Mesenchymal stem cell (in vitro differentiated cells and primary cell): ENCODE data around the gene KISS1R.

Experiments
- DNase-seq: peaks from one replicate; pipeline ENCODE4 v3.0.0-alpha.2; 2013
- H2AFZ ChIP-seq: one replicate; pipeline ENCODE4 v1.6.1; 2013; ENCODE audit warnings: low read depth, mild to moderate bottlenecking, control low read depth, inconsistent platforms, low read length, moderate library complexity
- H2AK5ac ChIP-seq: 2 replicates; pipeline ENCODE4 v1.6.1; 2013; ENCODE audit warnings: low read length, moderate library complexity, mild to moderate bottlenecking, inconsistent platforms; ENCODE audit not compliant: severe bottlenecking
- H2BK120ac ChIP-seq: one replicate; pipeline ENCODE4 v1.6.1; 2013; ENCODE audit warnings: low read depth, mild to moderate bottlenecking, inconsistent platforms, low read length, moderate library complexity
- H2BK12ac ChIP-seq, 2 experiments: one replicate each; pipeline ENCODE4 v1.6.1; 2013; ENCODE audit warnings: inconsistent platforms in 2 of 2, low read length in 2 of 2, mild to moderate bottlenecking in 2 of 2, moderate library complexity in 2 of 2, control low read depth in 1 of 2
- H2BK15ac ChIP-seq: one replicate; pipeline ENCODE4 v1.6.1; 2013; ENCODE audit warnings: mild to moderate bottlenecking, low read depth, inconsistent platforms; ENCODE audit not compliant: poor library complexity, severe bottlenecking
- H2BK5ac ChIP-seq: 2 replicates; pipeline ENCODE4 v1.6.1; 2013; ENCODE audit warnings: low read depth, mild to moderate bottlenecking, low read length, control low read depth, inconsistent platforms; ENCODE audit not compliant: poor library complexity, severe bottlenecking
- H3K14ac ChIP-seq, 2 experiments: one replicate each; pipeline ENCODE4 v1.6.1; 2013; ENCODE audit warnings: inconsistent platforms in 2 of 2, low read length in 2 of 2, control low read depth in 1 of 2, mild to moderate bottlenecking in 1 of 2, moderate library complexity in 1 of 2
- H3K18ac ChIP-seq, 2 experiments: one replicate each; pipeline ENCODE4 v1.6.1; 2013; ENCODE audit warnings: inconsistent platforms in 2 of 2, low read length in 2 of 2, control low read depth in 1 of 2, low read depth in 1 of 2, mild to moderate bottlenecking in 1 of 2
- H3K23ac ChIP-seq, 2 experiments: one replicate each; pipeline ENCODE4 v1.6.1; 2013; ENCODE audit warnings: inconsistent platforms in 2 of 2, low read length in 2 of 2, mild to moderate bottlenecking in 2 of 2, moderate library complexity in 2 of 2, control low read depth in 1 of 2
- H3K27ac ChIP-seq: 2 replicates; pipeline ENCODE4 v1.5.1; 2013; ENCODE audit warnings: mild to moderate bottlenecking, moderate library complexity, low read length, control low read depth, inconsistent platforms; ENCODE audit not compliant: poor library complexity, severe bottlenecking
- H3K27me3 ChIP-seq, 2 experiments: 2 replicates each; pipeline versions ENCODE4 v1.6.1 to v1.7.0; 2013; ENCODE audit warnings: low read length in 2 of 2, mild to moderate bottlenecking in 2 of 2, moderate library complexity in 2 of 2, control low read depth in 1 of 2, inconsistent platforms in 1 of 2; ENCODE audit not compliant: control insufficient read depth in 1 of 2, insufficient read depth in 1 of 2
- H3K36me3 ChIP-seq, 2 experiments: 2 replicates each; pipeline versions ENCODE4 v1.6.1 to v1.7.0; 2013; ENCODE audit warnings: low read length in 2 of 2, control low read depth in 1 of 2, inconsistent platforms in 1 of 2, low read depth in 1 of 2, mild to moderate bottlenecking in 1 of 2; ENCODE audit not compliant: insufficient read depth in 2 of 2, control insufficient read depth in 1 of 2
- H3K4ac ChIP-seq, 2 experiments: one replicate each; pipeline ENCODE4 v1.6.1; 2013; ENCODE audit warnings: inconsistent platforms in 2 of 2, low read length in 2 of 2, mild to moderate bottlenecking in 2 of 2, moderate library complexity in 2 of 2, control low read depth in 1 of 2, low read depth in 1 of 2
- H3K4me1 ChIP-seq: 2 replicates; pipeline ENCODE4 v1.6.1; 2013; ENCODE audit warnings: low read depth, low read length, control low read depth; ENCODE audit not compliant: control insufficient read depth, insufficient read depth
- H3K4me2 ChIP-seq: 2 replicates; pipeline ENCODE4 v1.6.1; 2013; ENCODE audit warnings: low read length, mild to moderate bottlenecking, inconsistent platforms; ENCODE audit not compliant: poor library complexity, severe bottlenecking
- H3K4me3 ChIP-seq, 2 experiments: 2 replicates each; pipeline versions ENCODE4 v1.5.1 to v1.7.0; 2013; ENCODE audit warnings: low read length in 2 of 2, mild to moderate bottlenecking in 2 of 2, control low read depth in 1 of 2, low read depth in 1 of 2; ENCODE audit not compliant: insufficient read depth in 1 of 2
- H3K79me1 ChIP-seq: replicated peaks from 2 replicates; pipeline ENCODE4 v1.6.1; 2013; ENCODE audit warnings: mild to moderate bottlenecking, control low read depth, low read length, inconsistent platforms; ENCODE audit not compliant: poor library complexity, severe bottlenecking
- H3K9ac ChIP-seq: 2 replicates; pipeline ENCODE4 v1.7.0; 2013; ENCODE audit warnings: mild to moderate bottlenecking, low read length, moderate library complexity
- H3K9me3 ChIP-seq: 2 replicates; pipeline ENCODE4 v1.7.0; 2013; ENCODE audit warnings: mild to moderate bottlenecking, low read length; ENCODE audit not compliant: control insufficient read depth
- H4K8ac ChIP-seq: one replicate; pipeline ENCODE4 v1.6.1; 2013; ENCODE audit warnings: inconsistent platforms, mild to moderate bottlenecking, low read length, moderate library complexity
- H4K91ac ChIP-seq: one replicate; pipeline ENCODE4 v1.6.1; 2013; ENCODE audit warnings: mild to moderate bottlenecking, low read length, inconsistent platforms
- WGBS: methylation state at CpG from one replicate; pipeline ENCODE4 v1.1.7; 2013; ENCODE audit warnings: mixed read lengths; 5-methylcytosine and 5-hydroxymethylcytosine counted together

The KISS1R gene

DNA sequence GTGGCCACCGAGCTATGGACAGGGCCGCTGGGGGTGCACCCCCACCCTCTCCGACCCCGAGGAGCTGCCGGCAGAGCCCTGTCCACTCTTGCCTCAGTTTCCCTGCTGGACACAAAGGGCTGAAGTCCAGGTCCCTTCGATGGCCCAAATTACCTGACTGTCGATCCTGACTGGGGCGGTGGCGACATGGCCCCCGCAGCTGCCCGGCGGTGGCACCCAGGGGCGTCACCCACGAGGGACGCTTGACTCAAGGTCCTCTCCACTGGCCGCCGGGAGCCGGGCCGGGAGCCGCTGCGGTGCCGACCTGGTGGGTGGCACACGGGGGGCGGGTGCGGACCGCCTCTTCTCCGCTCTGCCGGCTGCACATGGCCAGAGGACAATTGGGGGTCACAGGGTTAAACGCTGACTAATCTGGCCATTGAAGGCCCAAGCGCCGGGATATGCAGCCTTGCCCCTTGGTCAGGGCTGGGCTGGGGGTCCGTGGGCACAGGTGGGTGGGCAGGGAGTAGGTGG lies 25.1 kb downstream of the KISS1R start:
- Histone ChIP-seq H3K27ac (no peak overlapping the region), H4K8ac (peak overlapping the region; percentile 40), H3K4ac (no peak overlapping the region), H3K9ac (no peak overlapping the region), H3K18ac (no peak overlapping the region), H2AFZ (no peak overlapping the region), H3K4me1 (peaks cover 54% of the 10 kb centered on the region), H2BK12ac (no peak overlapping the region), H2AK5ac (no peak overlapping the region), H2BK5ac (no peak overlapping the region), H3K4me2 (no peak overlapping the region), H3K23ac (no peak overlapping the region), H3K4me3 (no peak overlapping the region), H3K79me1 (no peaks in the 10 kb centered on the region), H3K9me3 (no peaks in the 10 kb centered on the region), H4K91ac (no peak overlapping the region), H3K36me3 (peaks cover 37 to 88% of the 10 kb centered on the region in 2 experiments), H3K14ac (no peak overlapping the region), H2BK120ac (no peak overlapping the region), H3K27me3 (no peaks in the 10 kb centered on the region), H2BK15ac (no peak overlapping the region)
- no peak for DNase-seq
- WGBS, result 95% methylated on average over 32 of the region's 32 CpGs

DNA sequence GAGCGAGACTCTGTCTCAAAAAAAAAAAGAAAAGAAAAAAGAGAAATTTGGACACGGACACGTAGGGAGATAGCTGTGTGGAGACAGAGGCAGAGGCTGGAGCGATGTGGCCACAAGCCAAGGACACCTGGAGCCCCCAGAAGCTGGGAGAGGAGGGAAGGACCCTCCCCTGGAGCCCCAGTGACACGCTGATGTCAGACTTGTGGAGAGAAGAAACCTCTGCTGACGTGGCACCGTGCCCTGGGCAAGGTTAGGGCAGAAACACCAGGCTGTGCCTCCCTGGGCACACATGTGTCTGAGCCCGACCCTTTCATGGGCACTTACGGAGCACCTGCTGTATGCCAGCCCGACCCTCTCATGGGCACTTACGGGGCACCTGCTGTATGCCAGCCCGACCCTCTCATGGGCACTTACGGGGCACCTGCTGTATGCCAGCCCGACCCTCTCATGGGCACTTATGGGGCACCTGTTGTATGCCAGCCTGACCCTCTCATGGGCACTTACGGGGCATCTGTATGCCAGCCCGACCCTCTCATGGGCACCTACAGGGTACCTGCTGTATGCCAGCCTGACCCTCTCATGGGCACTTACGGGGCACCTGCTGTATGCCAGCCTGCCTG lies 26.5 kb downstream of the KISS1R start:
- H4K91ac ChIP-seq, result no peak overlapping the region
- no peak overlapping the region for H2BK15ac ChIP-seq
- 97% methylated on average over 17 of the region's 17 CpGs for WGBS
- no peak overlapping the region for H3K4me2 ChIP-seq
- H3K4me3 ChIP-seq, result peak overlapping the region in 1 of 2 experiments; percentile 3
- no peak overlapping the region for H3K9ac ChIP-seq
- H4K8ac ChIP-seq, result no peak overlapping the region
- no peaks in the 10 kb centered on the region for H3K27me3 ChIP-seq
- H3K27ac ChIP-seq, result no peak overlapping the region
- H2AFZ ChIP-seq, result no peak overlapping the region
- no peak overlapping the region for H2AK5ac ChIP-seq
- H3K4ac ChIP-seq, result no peak overlapping the region
- H3K79me1 ChIP-seq, result no peaks in the 10 kb centered on the region
- H3K18ac ChIP-seq, result no peak overlapping the region
- no peaks in the 10 kb centered on the region for H3K9me3 ChIP-seq
- DNase-seq, result no peak
- peaks cover 60% of the 10 kb centered on the region for H3K4me1 ChIP-seq
- H2BK120ac ChIP-seq, result no peak overlapping the region
- H3K23ac ChIP-seq, result no peak overlapping the region
- no peak overlapping the region for H3K14ac ChIP-seq
- H2BK5ac ChIP-seq, result no peak overlapping the region
- H3K36me3 ChIP-seq, result peaks cover 26 to 89% of the 10 kb centered on the region in 2 experiments
- H2BK12ac ChIP-seq, result no peak overlapping the region

DNA sequence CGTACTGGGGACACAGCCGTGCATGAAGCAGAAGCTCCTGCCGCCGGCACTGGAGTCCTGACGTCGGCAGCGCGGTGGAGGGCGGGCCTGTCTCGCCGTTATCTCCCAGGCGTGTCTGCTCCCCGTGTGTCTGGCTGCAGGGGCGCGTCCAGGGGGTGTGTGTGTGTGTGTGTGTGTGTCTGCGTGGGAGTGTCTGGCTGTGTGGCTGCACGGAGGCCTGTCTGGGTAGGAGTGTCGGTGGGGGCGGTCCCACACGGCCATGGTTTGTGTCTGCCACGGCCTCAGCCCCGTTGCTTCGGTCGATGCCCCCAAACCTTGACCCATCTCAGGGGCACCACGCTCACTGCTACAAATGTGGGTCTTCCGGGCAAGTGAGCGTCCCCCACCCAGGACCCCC lies 27.0 kb downstream of the KISS1R start:
- Histone ChIP-seq H3K27me3 (no peaks in the 10 kb centered on the region), H3K23ac (no peak overlapping the region), H3K4me1 (peaks cover 64% of the 10 kb centered on the region), H2BK12ac (no peak overlapping the region), H3K14ac (no peak overlapping the region), H2BK15ac (no peak overlapping the region), H4K91ac (peak overlapping the region; percentile 65), H3K4ac (no peak overlapping the region), H3K18ac (peak overlapping the region in 1 of 2 experiments; percentile 4), H2BK5ac (no peak overlapping the region), H4K8ac (no peak overlapping the region), H3K9ac (no peak overlapping the region), H2AFZ (no peak overlapping the region), H3K4me3 (peak overlapping the region in 1 of 2 experiments; percentile 3), H3K79me1 (no peaks in the 10 kb centered on the region), H3K4me2 (no peak overlapping the region), H2BK120ac (no peak overlapping the region), H2AK5ac (no peak overlapping the region), H3K9me3 (no peaks in the 10 kb centered on the region), H3K27ac (no peak overlapping the region), H3K36me3 (peaks cover 26 to 90% of the 10 kb centered on the region in 2 experiments)
- WGBS, result 88% methylated on average over 27 of the region's 27 CpGs
- no peak for DNase-seq

DNA sequence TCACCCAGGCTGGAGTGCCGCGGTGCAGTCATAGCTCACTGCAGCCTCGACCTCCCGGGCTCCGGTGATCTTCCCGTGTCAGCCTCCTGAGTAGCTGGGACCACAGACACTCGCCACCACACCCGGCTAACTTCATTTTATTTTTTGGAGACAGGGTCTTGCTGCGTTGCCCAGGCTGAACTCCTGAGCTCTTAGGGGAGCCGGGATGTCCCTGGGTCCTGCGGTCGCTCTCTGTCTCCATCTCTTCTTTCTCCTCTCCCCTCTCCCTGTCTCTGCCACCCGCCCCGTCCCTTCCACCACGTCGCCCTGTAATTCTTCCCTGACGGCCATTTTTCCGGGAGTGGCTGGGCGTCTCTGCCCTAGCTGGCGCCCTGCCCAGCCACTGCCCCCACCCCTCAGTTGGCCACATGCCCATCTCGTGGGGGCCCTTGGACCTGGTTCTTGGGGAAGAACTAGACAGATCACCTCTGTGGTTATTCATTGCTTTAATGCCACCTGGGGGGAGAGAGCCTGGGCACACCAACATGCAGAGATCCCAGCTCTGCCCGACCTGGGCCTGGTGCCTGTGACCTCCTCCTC lies 27.6 kb downstream of the KISS1R start:
- WGBS, result 93% methylated on average over 22 of the region's 22 CpGs
- Histone ChIP-seq H2BK15ac (no peak overlapping the region), H3K9me3 (no peaks in the 10 kb centered on the region), H3K4me1 (peaks cover 66% of the 10 kb centered on the region), H3K14ac (no peak overlapping the region), H3K27ac (no peak overlapping the region), H4K91ac (no peak overlapping the region), H2AK5ac (no peak overlapping the region), H3K4ac (no peak overlapping the region), H2AFZ (no peak overlapping the region), H3K79me1 (no peaks in the 10 kb centered on the region), H3K9ac (no peak overlapping the region), H3K18ac (no peak overlapping the region), H2BK120ac (no peak overlapping the region), H3K4me2 (no peak overlapping the region), H3K4me3 (no peak overlapping the region), H2BK5ac (no peak overlapping the region), H2BK12ac (no peak overlapping the region), H3K27me3 (no peaks in the 10 kb centered on the region), H4K8ac (no peak overlapping the region), H3K36me3 (peaks cover 22 to 86% of the 10 kb centered on the region in 2 experiments), H3K23ac (no peak overlapping the region)
- DNase-seq, result no peak
